T-cell (primary cell): ENCODE data around the gene MX1. TPM values are rescaled to one million over a fixed set of nuclear protein-coding genes. Genes with fewer than 3 reads are reported as not detected.

Source experiments
- ATAC-seq, 4 experiments: fragments of 200-7000 bp in 3 of 4; fragments of 150-1000 bp in 1 of 4; cut with Tn5 transposase; replicated peaks in 1 of 4; 1 replicate in 3 of 4; 2 replicates in 1 of 4; pipeline ENCODE4 v1.10.0; 2021; ENCODE audit warnings: moderate library complexity in 3 of 4, mild to moderate bottlenecking in 2 of 4, moderate number of reproducible peaks in 1 of 4
- CTCF ChIA-PET, 2 donors: fragments of 300-600 bp; sonication (Branson Sonifier 250); formaldehyde crosslinking; loops; one replicate each; lab custom pipeline; 2022; ENCODE audit warnings: antibody characterized with exemption in 2 of 2; lab: Charles Lee
- POLR2A ChIA-PET, 2 donors: fragments of 300-600 bp; sonication (Branson Sonifier 250); formaldehyde crosslinking; loops; one replicate each; lab custom pipeline; 2022; ENCODE audit warnings: antibody characterized with exemption in 2 of 2; lab: Charles Lee
- DNase-seq, 35 experiments: peaks; one replicate each; pipeline versions ENCODE4 v3.0.0 to v3.0.0-alpha.2; 2013 to 2023
- H3K27ac ChIP-seq: one replicate; pipeline ENCODE4 v1.5.1; 2013; ENCODE audit warnings: low read length
- H3K27me3 ChIP-seq, 2 experiments: replicated peaks in 1 of 2; 1 replicate in 1 of 2; 2 replicates in 1 of 2; pipeline versions ENCODE4 v1.6.1 to v1.7.0; 2013; ENCODE audit warnings: low read length in 1 of 2, mixed read lengths in 1 of 2; ENCODE audit not compliant: control insufficient read depth in 2 of 2, insufficient read depth in 2 of 2; ENCODE audit errors: extremely low read depth in 1 of 2
- H3K36me3 ChIP-seq, 2 donors: 1 replicate in 1 of 2; 2 replicates in 1 of 2; pipeline versions ENCODE4 v1.6.1 to v1.7.0; 2013; ENCODE audit warnings: low read length in 1 of 2; ENCODE audit not compliant: control insufficient read depth in 2 of 2, insufficient read depth in 1 of 2; ENCODE audit errors: extremely low read depth in 1 of 2
- H3K4me1 ChIP-seq, 2 experiments: 1 replicate in 1 of 2; 2 replicates in 1 of 2; pipeline versions ENCODE4 v1.6.1 to v1.7.0; 2013; ENCODE audit warnings: low read length in 2 of 2, mixed read lengths in 1 of 2; ENCODE audit not compliant: insufficient read depth in 2 of 2, control insufficient read depth in 1 of 2; ENCODE audit errors: extremely low read depth in 1 of 2
- H3K4me3 ChIP-seq, 2 donors: 1 replicate in 1 of 2; 2 replicates in 1 of 2; pipeline versions ENCODE4 v1.5.1 to v1.7.0; 2013; ENCODE audit warnings: mild to moderate bottlenecking in 2 of 2, low read length in 1 of 2, moderate library complexity in 1 of 2; ENCODE audit not compliant: control insufficient read depth in 1 of 2; ENCODE audit errors: extremely low read depth in 1 of 2
- H3K9me3 ChIP-seq: 2 replicates; pipeline ENCODE4 v1.7.0; 2013
- H3K27ac Mint-ChIP-seq, 2 donors: one replicate each; pipeline ENCODE4 v1.8.0; 2020 to 2021; ENCODE audit warnings: mild to moderate bottlenecking in 2 of 2, mixed read lengths in 2 of 2
- H3K27me3 Mint-ChIP-seq, 2 donors: one replicate each; pipeline ENCODE4 v1.8.0; 2021 to 2022; ENCODE audit warnings: mixed read lengths in 2 of 2
- H3K36me3 Mint-ChIP-seq: one replicate; pipeline ENCODE4 v1.8.0; 2021; ENCODE audit warnings: mixed read lengths
- H3K4me1 Mint-ChIP-seq, 3 donors: one replicate each; pipeline ENCODE4 v1.8.0; 2020 to 2022; ENCODE audit warnings: mixed read lengths in 3 of 3, mild to moderate bottlenecking in 1 of 3
- H3K4me3 Mint-ChIP-seq, 3 donors: one replicate each; pipeline ENCODE4 v1.8.0; 2020 to 2022; ENCODE audit warnings: mild to moderate bottlenecking in 3 of 3, mixed read lengths in 3 of 3, moderate library complexity in 3 of 3
- H3K9me3 Mint-ChIP-seq, 3 donors: one replicate each; pipeline ENCODE4 v1.8.0; 2020 to 2022; ENCODE audit warnings: mixed read lengths in 3 of 3
- WGBS: methylation state at CpG from one replicate; pipeline ENCODE4 v1.1.5; 2013; ENCODE audit warnings: missing lambda C conversion rate; ENCODE audit not compliant: insufficient coverage; 5-methylcytosine and 5-hydroxymethylcytosine counted together
- total RNA-seq, 35 experiments: library from RNA in 6 of 35; stranded (reverse) in 6 of 35; fragments of 120-200 nt in 1 of 35; gene quantifications; one replicate each; pipeline versions ENCODE4 v1.2.1 to v1.2.4 and lab custom pipeline; 2013 to 2026

Gene MX1
- total RNA-seq, 5 donors from 2014 or later (not counting 1 experiment from before 2014, with no cell fraction given), result 55.2 to 82.5 (median 68.7) TPM

GRCh38 chr21:41449613-41450012 is 23.6 kb downstream of the MX1 start:
- CTCF ChIA-PET, result no interaction called here

GRCh38 chr21:41451753-41452676 is 26.0 kb downstream of the MX1 start:
- ATAC-seq (no peak), DNase-seq (no peak)
- H3K27me3 Mint-ChIP-seq, result no peaks in the 10 kb centered on the region
- no peaks in the 10 kb centered on the region for H3K9me3 Mint-ChIP-seq
- H3K4me3 Mint-ChIP-seq, result no peak overlapping the region
- ChIA-PET POLR2A (no interaction called here), CTCF (no interaction called here)
- H3K4me3 ChIP-seq, result no peak overlapping the region
- no peak overlapping the region for H3K27ac ChIP-seq
- no peaks in the 10 kb centered on the region for H3K27me3 ChIP-seq
- peaks cover 0 to 1% (median 0%) of the 10 kb centered on the region in 3 donors for H3K4me1 Mint-ChIP-seq
- WGBS, result 99% methylated on average over 7 of the region's 16 CpGs
- H3K27ac Mint-ChIP-seq, result peak overlapping the region in 1 of 2 donors; percentile 44
- no peaks in the 10 kb centered on the region for H3K4me1 ChIP-seq
- peaks cover 7 to 59% of the 10 kb centered on the region in 2 donors for H3K36me3 ChIP-seq
- peaks cover 68% of the 10 kb centered on the region for H3K36me3 Mint-ChIP-seq
- no peaks in the 10 kb centered on the region for H3K9me3 ChIP-seq

More at GRCh38 chr21:41449613-41450012, 23.6 kb downstream of the MX1 start:
- no peaks in the 10 kb centered on the region for H3K9me3 Mint-ChIP-seq
- peaks cover 7 to 67% of the 10 kb centered on the region in 2 donors for H3K36me3 ChIP-seq
- H3K27me3 Mint-ChIP-seq, result no peaks in the 10 kb centered on the region
- H3K4me1 Mint-ChIP-seq, result peaks cover 0 to 1% (median 0%) of the 10 kb centered on the region in 3 donors
- WGBS, result 100% methylated on average over 1 of the region's 5 CpGs
- peaks cover 77% of the 10 kb centered on the region for H3K36me3 Mint-ChIP-seq
- no peak overlapping the region for H3K4me3 Mint-ChIP-seq
- no peaks in the 10 kb centered on the region for H3K27me3 ChIP-seq
- ATAC-seq, result no peak
- no peak overlapping the region for H3K27ac Mint-ChIP-seq
- DNase-seq, result no peak
- H3K27ac ChIP-seq, result no peak overlapping the region
- POLR2A ChIA-PET, result no interaction called here
- no peaks in the 10 kb centered on the region for H3K4me1 ChIP-seq
- H3K9me3 ChIP-seq, result no peaks in the 10 kb centered on the region
- H3K4me3 ChIP-seq, result no peak overlapping the region

GRCh38 chr21:41453198-41453597 is 27.2 kb downstream of the MX1 start:
- Mint-ChIP-seq H3K4me3 (no peak overlapping the region), H3K9me3 (no peaks in the 10 kb centered on the region), H3K27ac (peak overlapping the region; percentile 63 to 69), H3K36me3 (peaks cover 70% of the 10 kb centered on the region), H3K4me1 (peaks cover 0 to 1% (median 0%) of the 10 kb centered on the region in 3 donors), H3K27me3 (no peaks in the 10 kb centered on the region)
- no peaks in the 10 kb centered on the region for H3K27me3 ChIP-seq
- ChIA-PET POLR2A (no interaction called here), CTCF (interaction anchor here in 1 of 2 donors (0.5 kb wide), 1 partner anchor 9 kb away, joined by 8 read pairs; no protein-coding TSS in a partner anchor)
- H3K27ac ChIP-seq, result no peak overlapping the region
- no peaks in the 10 kb centered on the region for H3K4me1 ChIP-seq
- no peak overlapping the region for H3K4me3 ChIP-seq
- DNase-seq, result no peak
- no peak for ATAC-seq
- H3K36me3 ChIP-seq, result peaks cover 11 to 56% of the 10 kb centered on the region in 2 donors
- 100% methylated on average over 3 of the region's 3 CpGs for WGBS
- no peaks in the 10 kb centered on the region for H3K9me3 ChIP-seq

GRCh38 chr21:41453761-41454160 is 27.7 kb downstream of the MX1 start:
- H3K27me3 Mint-ChIP-seq, result no peaks in the 10 kb centered on the region
- no peaks in the 10 kb centered on the region for H3K9me3 Mint-ChIP-seq
- H3K9me3 ChIP-seq, result no peaks in the 10 kb centered on the region
- peaks cover 11 to 61% of the 10 kb centered on the region in 2 donors for H3K36me3 ChIP-seq
- ChIA-PET POLR2A (no interaction called here), CTCF (no interaction called here)
- H3K27ac Mint-ChIP-seq, result peak overlapping the region; percentile 63 to 69
- no peak overlapping the region for H3K4me3 ChIP-seq
- H3K4me3 Mint-ChIP-seq, result no peak overlapping the region
- H3K4me1 Mint-ChIP-seq, result peaks cover 0 to 1% (median 0%) of the 10 kb centered on the region in 3 donors
- ATAC-seq, result no peak
- H3K4me1 ChIP-seq, result no peaks in the 10 kb centered on the region
- H3K36me3 Mint-ChIP-seq, result peaks cover 70% of the 10 kb centered on the region
- WGBS, result 60% methylated on average over 1 of the region's 3 CpGs
- no peaks in the 10 kb centered on the region for H3K27me3 ChIP-seq
- H3K27ac ChIP-seq, result no peak overlapping the region
- DNase-seq, result no peak

GRCh38 chr21:41458121-41458520 is 32.1 kb downstream of the MX1 start:
- POLR2A ChIA-PET, result interaction anchor here in 1 of 2 donors (0.5 kb wide), 1 partner anchor 138 kb away, joined by 4 read pairs; no protein-coding TSS in a partner anchor
- DNase-seq, result no peak
- CTCF ChIA-PET, result interaction anchor here in 1 of 2 donors (4.2 kb wide), 1 partner anchor 175 kb away, joined by 39 read pairs; no protein-coding TSS in a partner anchor
- Histone ChIP-seq H3K27ac (no peak overlapping the region), H3K4me1 (no peaks in the 10 kb centered on the region), H3K27me3 (no peaks in the 10 kb centered on the region), H3K36me3 (peaks cover 5 to 43% of the 10 kb centered on the region in 2 donors), H3K4me3 (no peak overlapping the region), H3K9me3 (no peaks in the 10 kb centered on the region)
- H3K4me1 Mint-ChIP-seq, result peaks cover 5 to 10% (median 7%) of the 10 kb centered on the region in 3 donors
- no peak overlapping the region for H3K27ac Mint-ChIP-seq
- no peak for ATAC-seq
- H3K27me3 Mint-ChIP-seq, result no peaks in the 10 kb centered on the region
- H3K9me3 Mint-ChIP-seq, result no peaks in the 10 kb centered on the region
- no peak overlapping the region for H3K4me3 Mint-ChIP-seq
- peaks cover 54% of the 10 kb centered on the region for H3K36me3 Mint-ChIP-seq
- 96% methylated on average over 2 of the region's 6 CpGs for WGBS

GRCh38 chr21:41458559-41458958 is 32.5 kb downstream of the MX1 start:
- Histone ChIP-seq H3K4me3 (no peak overlapping the region), H3K27ac (no peak overlapping the region), H3K9me3 (no peaks in the 10 kb centered on the region), H3K4me1 (no peaks in the 10 kb centered on the region), H3K36me3 (peaks cover 5 to 40% of the 10 kb centered on the region in 2 donors), H3K27me3 (no peaks in the 10 kb centered on the region)
- DNase-seq (no peak), ATAC-seq (no peak)
- Mint-ChIP-seq H3K4me3 (no peak overlapping the region), H3K27me3 (no peaks in the 10 kb centered on the region), H3K9me3 (peaks cover 0 to under 1% (median 0%) of the 10 kb centered on the region in 3 donors), H3K27ac (no peak overlapping the region), H3K36me3 (peaks cover 50% of the 10 kb centered on the region), H3K4me1 (peaks cover 4 to 10% (median 7%) of the 10 kb centered on the region in 3 donors)
- ChIA-PET CTCF (interaction anchor here in 1 of 2 donors (4.2 kb wide), 1 partner anchor 175 kb away, joined by 39 read pairs; no protein-coding TSS in a partner anchor), POLR2A (interaction anchor here in 1 of 2 donors (0.5 kb wide), 1 partner anchor 139 kb away, joined by 4 read pairs; no protein-coding TSS in a partner anchor)
- WGBS, result 96% methylated on average over 22 of the region's 22 CpGs
